Epithelial cell of proximal tubule (primary cell): ENCODE measurements around the gene P2RY2. TPM values are rescaled to one million over a fixed set of nuclear protein-coding genes. Genes with fewer than 3 reads are reported as not detected.
A peak's percentile ranks its signal among the peaks of the same experiment; 100 is the strongest.

Source experiments
- DNase-seq: peaks from one replicate; pipeline ENCODE4 v3.0.0-alpha.2; 2011; ENCODE audit warnings: low read depth
- H3K4me3 ChIP-seq: 2 replicates; pipeline ENCODE4 v1.5.1; 2011; ENCODE audit warnings: low read depth, mild to moderate bottlenecking, low read length
- CTCF ChIP-seq: conservative IDR thresholded peaks from 2 replicates; pipeline ENCODE4 v1.5.1; 2012; ENCODE audit warnings: low read depth, mild to moderate bottlenecking, low read length
- total RNA-seq: library from RNA; depleted of rRNA; stranded (reverse); fragments of >200 nt; gene quantifications from 2 replicates; pipeline ENCODE4 v1.2.3, GENCODE V29; 2015

The P2RY2 gene
- total RNA-seq, 1 donor from 2014 or later: 1.1 TPM

- TF ChIP-seq CTCF: no peak
These were observed 43.6 kb upstream of the P2RY2 start for GRCh38 chr11:73174495-73174791.

GRCh38 chr11:73175551-73176144 is 42.4 kb upstream of the P2RY2 start:
- no peak for DNase-seq
- no peak for TF ChIP-seq CTCF
- no peak overlapping the region for H3K4me3 ChIP-seq

More at GRCh38 chr11:73174495-73174791, 43.6 kb upstream of the P2RY2 start:
- DNase-seq: no peak
- no peak overlapping the region for H3K4me3 ChIP-seq

GRCh38 chr11:73176145-73176873 is 41.8 kb upstream of the P2RY2 start:
- no peak overlapping the region for H3K4me3 ChIP-seq
- no peak for DNase-seq
- no peak for TF ChIP-seq CTCF

GRCh38 chr11:73176874-73177155 is 41.3 kb upstream of the P2RY2 start:
- H3K4me3 ChIP-seq: no peak overlapping the region
- no peak for DNase-seq
- no peak for TF ChIP-seq CTCF

GRCh38 chr11:73177380-73177777 is 40.7 kb upstream of the P2RY2 start:
- no peak for DNase-seq
- no peak for TF ChIP-seq CTCF
- H3K4me3 ChIP-seq: no peak overlapping the region

GRCh38 chr11:73177778-73178539 is 40.1 kb upstream of the P2RY2 start:
- no peak overlapping the region for H3K4me3 ChIP-seq
- DNase-seq: no peak
- peak; percentile 89 for TF ChIP-seq CTCF
